ENCODE results near the gene DBNL.
A peak's percentile ranks its signal among the peaks of the same experiment; 100 is the strongest.

DBNL gene

DNA sequence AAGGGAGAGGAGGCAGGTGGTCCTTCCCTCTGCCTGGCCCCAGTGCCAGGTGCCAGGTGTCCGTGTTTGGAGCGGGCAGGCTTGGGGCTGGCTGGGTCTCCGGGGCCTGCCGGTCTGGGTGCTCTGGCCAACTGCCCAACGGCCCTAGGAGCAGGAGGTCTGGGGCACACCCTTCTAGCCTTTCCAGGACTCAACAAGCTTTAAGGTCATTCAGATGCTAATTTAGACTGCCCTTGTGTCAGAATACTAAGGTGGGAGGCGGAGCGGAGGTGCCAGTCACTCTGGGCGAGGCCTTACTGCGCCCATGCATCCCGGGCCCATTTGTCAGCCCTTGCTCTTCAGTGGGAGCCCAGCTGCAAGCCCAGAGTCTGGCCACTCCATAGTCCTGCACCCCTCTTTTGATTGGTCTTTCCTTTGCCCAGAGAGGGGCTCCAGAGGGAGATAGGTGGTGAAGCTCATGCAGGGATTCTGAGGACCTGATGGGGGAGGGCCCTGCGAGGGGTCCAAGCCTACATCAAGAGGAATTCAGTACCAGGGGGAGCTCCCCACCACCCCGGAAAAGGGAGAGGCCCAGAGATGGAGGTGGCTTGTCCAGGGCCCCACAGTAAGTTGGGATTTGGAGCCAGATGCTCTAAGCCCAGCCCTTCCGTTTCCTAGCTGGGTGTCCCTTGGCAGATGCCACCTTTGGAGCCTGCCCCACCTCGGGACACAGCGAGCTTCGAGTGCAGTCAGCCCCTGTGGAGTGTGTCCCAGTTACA lies 19.6 kb downstream of the DBNL start:
- TF ChIP-seq GATA2 (IDR thresholded peaks at IDR 0.05; ENCODE audit: low read depth, low read length): no peak
- TF ChIP-seq GATA3 (IDR thresholded peaks at IDR 0.05; ENCODE audit: low read depth, low read length): no peak

DNA sequence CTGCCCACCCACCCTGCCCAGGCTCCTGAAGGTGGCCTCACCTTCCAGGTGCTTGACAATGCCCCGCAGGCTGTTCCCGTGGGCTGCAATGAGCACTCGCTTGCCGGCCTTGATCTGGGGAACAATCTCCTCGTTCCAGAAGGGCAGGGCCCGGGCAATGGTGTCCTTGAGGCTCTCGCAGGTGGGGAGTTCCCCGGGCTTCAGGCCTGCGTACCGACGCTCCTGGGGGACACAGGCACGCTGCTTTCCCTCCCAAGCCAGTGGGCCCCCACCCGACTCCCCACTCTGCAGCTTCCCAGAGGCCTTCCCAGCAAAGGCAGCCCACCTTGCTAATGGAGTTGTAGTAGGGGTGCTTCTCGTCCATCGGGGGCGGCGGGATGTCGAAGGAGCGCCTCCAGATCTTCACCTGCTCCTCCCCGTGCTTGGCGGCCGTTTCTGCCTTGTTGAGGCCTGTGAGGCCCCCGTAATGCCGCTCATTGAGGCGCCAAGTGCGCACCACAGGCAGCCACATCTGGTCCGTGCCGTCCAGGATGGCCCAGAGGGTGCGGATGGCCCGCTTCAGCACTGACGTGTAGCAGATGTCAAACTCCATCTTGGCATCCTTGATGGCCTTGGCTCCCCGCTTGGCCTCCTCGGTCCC lies 20.4 kb downstream of the DBNL start:
- TF ChIP-seq GATA2 (IDR thresholded peaks at IDR 0.05; ENCODE audit: low read depth, low read length): no peak
- no peak for TF ChIP-seq GATA3 (IDR thresholded peaks at IDR 0.05; ENCODE audit: low read depth, low read length)

DNA sequence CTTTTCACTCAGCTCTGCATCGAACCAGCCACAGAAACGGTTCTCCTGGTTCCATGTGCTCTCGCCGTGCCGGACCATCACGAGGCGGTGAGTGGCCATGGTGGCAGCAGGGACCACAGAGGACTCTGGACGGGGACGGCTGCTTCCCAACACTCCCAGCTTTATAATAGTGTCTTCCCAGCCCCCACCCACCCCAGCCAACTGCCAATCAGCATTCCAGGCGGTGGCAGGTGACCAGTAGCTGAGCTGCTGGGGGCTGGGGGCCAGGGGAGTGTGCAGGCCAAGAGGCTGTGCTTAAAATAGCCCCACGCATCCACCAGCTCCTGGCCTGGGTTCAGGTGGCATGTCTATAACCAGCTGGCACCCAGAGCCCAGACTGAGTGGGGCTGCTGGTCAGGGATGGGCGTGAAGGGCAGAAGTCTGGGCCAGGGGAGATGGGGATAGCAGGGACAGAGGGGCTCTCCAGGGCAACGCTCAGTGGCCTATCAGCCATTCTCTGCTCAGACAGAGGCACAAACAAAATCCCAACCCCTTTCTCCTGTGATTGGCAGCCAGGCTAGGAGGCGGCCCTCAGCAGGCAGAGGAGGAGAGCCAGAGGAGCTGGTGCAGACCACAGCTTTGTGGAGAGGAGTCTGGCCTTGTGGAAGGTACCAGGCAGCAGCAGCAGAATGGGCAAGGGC lies 21.1 kb downstream of the DBNL start, which contains the start of gene PGAM2:
TSS of gene PGAM2 (minus strand) at position 137 of the 680 bp plus-strand sequence. CDS start at position 99, 38 bp downstream.
- TF ChIP-seq GATA3 (IDR thresholded peaks at IDR 0.05; ENCODE audit: low read depth, low read length): no peak

DNA sequence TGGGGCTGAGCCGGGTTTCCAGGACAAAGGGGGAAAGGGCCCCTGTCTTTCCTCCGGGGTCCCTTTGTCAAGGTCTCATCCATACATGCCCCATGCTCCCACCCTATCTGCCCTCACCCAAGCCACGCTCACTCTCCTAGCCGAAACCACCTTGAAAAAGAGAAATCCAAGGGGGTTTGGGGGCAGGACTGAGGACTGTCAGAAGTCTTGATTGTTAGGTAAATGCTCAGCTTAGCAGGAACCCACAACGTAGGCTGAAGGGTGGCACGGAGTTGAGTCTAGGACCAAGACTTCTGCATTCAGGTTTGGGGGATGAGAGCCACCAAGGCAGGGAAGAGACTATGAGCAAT lies 21.6 kb downstream of the DBNL start:
- TF ChIP-seq GATA3 (IDR thresholded peaks at IDR 0.05; ENCODE audit: low read depth, low read length) (no peak), GATA2 (IDR thresholded peaks at IDR 0.05; ENCODE audit: low read depth, low read length) (no peak)

DNA sequence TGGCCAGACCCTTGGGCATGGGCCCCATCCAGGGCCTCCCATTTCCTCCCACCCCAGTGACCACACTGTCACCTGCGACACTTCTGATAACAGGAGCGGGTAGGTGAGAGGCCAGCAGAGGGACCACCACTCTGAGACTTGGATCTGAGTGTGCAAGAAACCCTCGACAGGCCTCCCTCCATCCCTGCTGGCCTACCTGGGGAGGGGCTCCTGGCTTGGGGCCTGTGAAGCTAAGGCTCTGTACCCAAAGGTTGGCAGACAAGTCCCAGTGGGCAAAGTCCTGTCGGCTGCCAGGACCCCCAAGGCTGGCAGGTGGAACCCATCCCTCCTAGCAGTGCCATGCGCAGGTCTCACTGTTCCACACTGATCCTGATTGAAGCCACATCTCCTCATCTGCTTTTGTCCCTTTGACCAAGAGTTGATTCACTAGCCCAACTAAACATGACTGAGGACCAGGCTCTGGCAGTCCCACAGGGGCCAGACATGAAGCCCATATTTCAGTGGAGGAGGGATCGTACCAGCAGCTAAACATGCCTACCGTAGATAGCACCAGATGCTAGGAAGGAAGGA lies 22.1 kb downstream of the DBNL start:
- TF ChIP-seq GATA2 (IDR thresholded peaks at IDR 0.05; ENCODE audit: low read depth, low read length) (no peak), GATA3 (IDR thresholded peaks at IDR 0.05; ENCODE audit: low read depth, low read length) (no peak)

DNA sequence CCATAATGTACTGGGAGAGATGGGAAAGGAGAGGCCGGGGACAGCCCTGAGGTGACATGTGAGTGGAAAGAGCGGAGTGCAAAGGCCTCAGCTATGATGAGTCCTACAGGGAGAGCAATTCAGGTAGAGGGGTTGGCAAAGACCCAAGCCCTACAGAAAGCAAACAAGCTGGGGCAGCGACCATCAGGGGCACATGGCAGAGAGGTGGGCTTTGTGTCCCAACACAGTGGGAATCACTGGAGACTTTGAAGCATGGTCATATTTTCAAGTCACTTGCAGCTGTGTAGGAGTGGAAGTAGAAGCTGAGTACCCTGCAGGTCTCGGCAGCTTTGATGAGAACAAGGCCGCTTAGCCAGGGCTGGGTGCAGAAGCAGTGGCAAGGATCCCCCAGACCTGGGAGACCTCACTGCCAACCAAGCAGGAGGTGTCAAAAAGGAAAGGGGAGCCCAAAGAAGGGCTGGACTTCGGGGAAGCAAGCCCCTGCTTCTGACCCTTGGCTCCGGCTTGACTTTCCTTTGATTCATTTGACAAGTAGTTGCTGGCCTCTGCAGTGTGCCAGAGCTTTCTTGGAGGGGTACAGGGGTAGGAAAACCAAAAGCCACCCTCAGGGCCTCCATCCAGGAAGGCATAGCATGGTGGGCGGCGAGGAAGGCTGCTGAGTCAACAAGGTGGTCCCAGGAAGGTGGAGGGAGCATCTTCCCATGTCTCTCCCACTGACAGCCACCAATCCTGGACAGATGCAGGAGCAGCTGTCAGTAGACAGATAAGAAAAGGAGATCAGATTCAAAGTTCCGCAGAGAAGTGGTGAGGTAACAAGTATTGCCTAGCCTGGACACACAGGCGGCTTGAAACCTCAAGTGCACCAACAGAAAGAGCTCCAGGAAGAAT lies 22.8 kb downstream of the DBNL start:
- TF ChIP-seq GATA3 (IDR thresholded peaks at IDR 0.05; ENCODE audit: low read depth, low read length): no peak
- no peak for TF ChIP-seq GATA2 (IDR thresholded peaks at IDR 0.05; ENCODE audit: low read depth, low read length)

DNA sequence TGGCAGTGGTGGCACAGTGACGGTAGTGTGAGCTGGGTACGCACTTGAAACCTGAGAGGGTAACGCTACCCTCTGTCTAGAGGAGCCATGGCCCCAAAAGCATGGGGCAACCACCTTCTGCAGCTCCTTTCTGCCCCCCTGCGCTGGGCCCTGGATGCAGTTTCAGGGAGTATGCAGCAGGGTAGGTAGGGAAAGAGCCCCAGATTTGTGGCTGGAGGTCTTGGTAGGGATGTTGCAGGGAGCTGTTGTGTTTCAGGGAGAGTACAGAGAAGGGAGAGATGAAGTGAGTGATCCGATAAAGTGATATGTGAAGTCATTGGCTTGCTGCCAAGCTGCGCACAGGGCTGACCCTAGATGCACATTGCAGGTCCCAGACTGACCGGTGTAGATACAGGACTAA lies 23.6 kb downstream of the DBNL start:
- TF ChIP-seq GATA2 (IDR thresholded peaks at IDR 0.05; ENCODE audit: low read depth, low read length) (peak; percentile 77), GATA3 (IDR thresholded peaks at IDR 0.05; ENCODE audit: low read depth, low read length) (no peak)

DNA sequence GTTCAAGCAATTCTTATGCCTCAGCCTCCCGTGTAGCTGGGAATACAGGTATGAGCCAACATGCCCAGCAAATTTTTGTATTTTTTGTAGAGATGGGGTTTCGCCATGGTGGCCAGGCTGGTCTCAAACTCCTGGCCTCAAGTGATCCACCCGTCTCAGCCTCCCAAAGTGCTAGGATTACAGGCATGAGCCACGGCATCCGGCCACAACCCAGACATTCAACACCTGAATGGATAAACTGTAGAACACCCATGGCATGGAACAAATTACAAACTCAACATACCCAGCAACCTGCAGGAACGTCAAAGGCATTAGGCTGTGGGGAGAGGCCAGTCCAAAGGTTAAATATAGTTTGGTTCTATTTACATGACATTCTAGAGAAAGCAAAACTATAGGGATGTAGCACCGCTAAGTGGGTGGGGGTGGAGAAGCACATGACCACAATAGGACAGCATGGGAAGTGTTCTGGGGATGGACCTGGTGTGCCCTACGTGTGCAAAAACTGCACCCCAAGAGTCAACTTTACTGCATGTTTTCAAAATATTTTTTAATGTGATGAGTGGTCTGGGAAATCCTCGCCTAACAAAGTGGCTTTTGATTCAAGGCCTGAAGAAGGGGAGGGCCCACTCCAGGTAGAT lies 27.3 kb downstream of the DBNL start:
- TF ChIP-seq GATA3 (IDR thresholded peaks at IDR 0.05; ENCODE audit: low read depth, low read length): no peak
- no peak for TF ChIP-seq GATA2 (IDR thresholded peaks at IDR 0.05; ENCODE audit: low read depth, low read length)

DNA sequence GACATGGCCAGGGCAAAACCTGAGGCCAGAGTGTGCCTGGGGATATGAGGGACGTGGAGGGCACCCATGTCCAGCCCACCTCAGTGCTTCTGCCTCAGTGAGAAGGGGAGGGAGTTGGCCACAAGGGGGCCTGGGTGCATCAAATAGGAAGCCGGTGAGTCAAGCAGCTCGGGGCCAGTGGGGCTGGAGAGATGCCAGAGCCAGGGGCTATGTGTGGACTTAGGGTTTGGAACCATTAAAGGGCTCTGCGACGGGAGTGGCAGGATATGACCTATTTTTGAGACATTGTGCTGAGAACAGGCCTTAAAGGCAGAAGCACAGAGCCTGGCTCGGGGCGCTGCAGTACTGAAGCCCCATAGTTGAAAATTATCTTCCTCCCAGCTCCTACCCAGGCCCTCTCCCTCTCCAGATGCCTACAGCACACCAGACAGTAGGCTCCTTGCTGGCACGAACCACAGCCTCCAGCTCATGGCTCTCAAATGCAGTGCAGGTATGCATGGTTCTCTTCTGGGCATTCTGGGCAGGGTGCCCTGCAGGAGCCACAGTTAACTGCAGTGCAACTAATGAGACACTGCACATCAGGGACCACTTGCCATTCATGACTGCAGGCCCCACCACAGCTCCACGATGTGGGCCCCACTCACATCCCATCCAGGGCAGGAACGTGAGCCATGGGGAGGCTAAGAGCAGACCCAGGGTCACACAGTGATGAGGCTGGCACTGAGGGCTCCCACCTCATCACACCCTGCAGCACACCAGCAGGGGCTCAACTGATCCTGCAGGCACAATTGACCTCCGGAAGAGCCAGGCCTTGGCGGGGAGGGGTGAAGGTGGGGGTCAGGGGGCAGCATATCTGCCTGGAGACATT lies 28.1 kb downstream of the DBNL start:
- TF ChIP-seq GATA3 (IDR thresholded peaks at IDR 0.05; ENCODE audit: low read depth, low read length) (no peak), GATA2 (IDR thresholded peaks at IDR 0.05; ENCODE audit: low read depth, low read length) (no peak)

DNA sequence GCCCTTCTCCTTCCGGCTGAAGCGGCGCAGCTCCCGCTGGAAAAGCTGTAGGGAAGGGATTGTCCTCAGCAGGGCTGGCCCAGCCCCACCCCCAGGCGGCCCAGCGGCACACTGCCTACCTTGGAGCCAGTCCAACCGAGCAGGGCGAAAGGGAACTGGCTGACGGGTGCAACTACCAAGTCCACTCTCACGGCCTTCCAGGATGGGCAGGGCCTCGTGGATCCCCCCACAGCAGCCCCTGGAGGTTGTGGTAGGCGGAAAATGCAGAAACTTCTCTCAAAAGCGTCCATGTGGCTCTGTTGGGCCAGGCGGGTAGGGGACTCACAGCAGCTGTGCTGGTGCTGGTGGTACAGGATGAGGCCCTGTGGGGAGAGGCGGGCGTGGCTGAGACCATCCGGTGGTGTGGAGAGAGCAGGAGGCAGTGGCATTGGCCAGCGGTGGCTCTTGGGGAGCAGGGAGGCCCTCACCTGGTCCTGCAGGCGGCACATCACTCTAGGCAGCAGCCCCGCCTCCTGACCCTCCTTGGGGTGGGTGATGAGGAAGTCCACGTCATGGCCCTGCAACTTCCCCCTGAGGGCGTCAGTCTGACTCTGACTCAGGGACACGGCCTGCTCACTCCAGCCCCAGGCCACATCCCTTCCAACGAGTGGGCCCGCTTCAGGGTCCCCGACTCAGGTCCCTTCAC lies 29.3 kb downstream of the DBNL start:
- TF ChIP-seq GATA3 (IDR thresholded peaks at IDR 0.05; ENCODE audit: low read depth, low read length) (no peak), GATA2 (IDR thresholded peaks at IDR 0.05; ENCODE audit: low read depth, low read length) (no peak)

DNA sequence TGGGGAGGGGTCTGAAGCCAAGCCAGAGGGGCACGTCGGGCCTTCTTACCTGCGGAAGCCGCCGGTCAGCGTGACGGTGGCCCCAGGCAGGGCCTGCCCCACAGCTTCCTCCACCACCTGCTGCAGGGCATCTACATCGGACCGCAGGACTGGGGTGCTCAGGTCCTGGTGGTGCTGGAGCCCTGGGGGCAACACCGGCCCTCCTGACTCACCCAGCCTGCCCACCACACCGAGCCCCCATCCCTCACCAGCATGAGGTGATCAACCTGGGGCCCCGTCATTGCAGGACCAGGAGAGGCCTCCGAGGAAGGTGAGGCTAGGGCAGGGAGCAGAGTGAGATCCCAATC lies 29.8 kb downstream of the DBNL start:
- TF ChIP-seq GATA3 (IDR thresholded peaks at IDR 0.05; ENCODE audit: low read depth, low read length): no peak
- no peak for TF ChIP-seq GATA2 (IDR thresholded peaks at IDR 0.05; ENCODE audit: low read depth, low read length)

All from SH-SY5Y (cell line).